Measurements from ENCODE around the gene RP9.

The RP9 gene

DNA sequence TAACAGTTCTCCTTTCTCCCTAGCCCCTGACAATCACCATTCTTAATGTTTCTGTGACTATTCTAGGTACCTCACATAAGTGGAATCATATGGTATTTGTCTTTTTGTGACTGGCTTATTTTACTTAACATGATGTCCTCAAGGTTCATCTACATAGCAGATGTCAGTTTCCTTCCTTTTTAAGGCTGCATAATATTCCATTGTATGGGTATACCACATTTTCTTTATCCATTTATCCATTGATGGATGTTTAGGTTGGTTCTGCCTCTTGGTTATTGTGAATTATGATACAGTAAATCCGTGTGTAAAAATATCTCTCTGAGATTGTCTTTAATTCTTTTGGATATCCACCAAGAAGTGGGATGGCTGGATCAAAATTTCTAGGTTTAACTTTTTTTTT, 33.4 kb upstream of the RP9 start:
- TF ChIP-seq POLR2AphosphoS5 (IDR thresholded peaks at IDR 0.05; ENCODE audit: low read depth, low read length), result no peak
- TF ChIP-seq, protein P1, sequence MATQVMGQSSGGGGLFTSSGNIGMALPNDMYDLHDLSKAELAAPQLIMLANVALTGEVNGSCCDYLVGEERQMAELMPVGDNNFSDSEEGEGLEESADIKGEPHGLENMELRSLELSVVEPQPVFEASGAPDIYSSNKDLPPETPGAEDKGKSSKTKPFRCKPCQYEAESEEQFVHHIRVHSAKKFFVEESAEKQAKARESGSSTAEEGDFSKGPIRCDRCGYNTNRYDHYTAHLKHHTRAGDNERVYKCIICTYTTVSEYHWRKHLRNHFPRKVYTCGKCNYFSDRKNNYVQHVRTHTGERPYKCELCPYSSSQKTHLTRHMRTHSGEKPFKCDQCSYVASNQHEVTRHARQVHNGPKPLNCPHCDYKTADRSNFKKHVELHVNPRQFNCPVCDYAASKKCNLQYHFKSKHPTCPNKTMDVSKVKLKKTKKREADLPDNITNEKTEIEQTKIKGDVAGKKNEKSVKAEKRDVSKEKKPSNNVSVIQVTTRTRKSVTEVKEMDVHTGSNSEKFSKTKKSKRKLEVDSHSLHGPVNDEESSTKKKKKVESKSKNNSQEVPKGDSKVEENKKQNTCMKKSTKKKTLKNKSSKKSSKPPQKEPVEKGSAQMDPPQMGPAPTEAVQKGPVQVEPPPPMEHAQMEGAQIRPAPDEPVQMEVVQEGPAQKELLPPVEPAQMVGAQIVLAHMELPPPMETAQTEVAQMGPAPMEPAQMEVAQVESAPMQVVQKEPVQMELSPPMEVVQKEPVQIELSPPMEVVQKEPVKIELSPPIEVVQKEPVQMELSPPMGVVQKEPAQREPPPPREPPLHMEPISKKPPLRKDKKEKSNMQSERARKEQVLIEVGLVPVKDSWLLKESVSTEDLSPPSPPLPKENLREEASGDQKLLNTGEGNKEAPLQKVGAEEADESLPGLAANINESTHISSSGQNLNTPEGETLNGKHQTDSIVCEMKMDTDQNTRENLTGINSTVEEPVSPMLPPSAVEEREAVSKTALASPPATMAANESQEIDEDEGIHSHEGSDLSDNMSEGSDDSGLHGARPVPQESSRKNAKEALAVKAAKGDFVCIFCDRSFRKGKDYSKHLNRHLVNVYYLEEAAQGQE (IDR thresholded peaks at IDR 0.05; ENCODE audit: insufficient read depth in 1 of 2, low read depth in 2 of 2, low read length in 2 of 2), result no peak
- TF ChIP-seq FOXP2 (optimal IDR thresholded peaks at IDR 0.05; ENCODE audit: borderline replicate concordance, extremely low read depth, extremely low read length, insufficient read depth), result no peak
- TF ChIP-seq SIN3A (IDR thresholded peaks at IDR 0.05; ENCODE audit: borderline replicate concordance, insufficient read depth, low read length), result no peak
- TF ChIP-seq TAF1 (IDR thresholded peaks at IDR 0.05; ENCODE audit: borderline replicate concordance, insufficient read depth, low read length), result no peak

DNA sequence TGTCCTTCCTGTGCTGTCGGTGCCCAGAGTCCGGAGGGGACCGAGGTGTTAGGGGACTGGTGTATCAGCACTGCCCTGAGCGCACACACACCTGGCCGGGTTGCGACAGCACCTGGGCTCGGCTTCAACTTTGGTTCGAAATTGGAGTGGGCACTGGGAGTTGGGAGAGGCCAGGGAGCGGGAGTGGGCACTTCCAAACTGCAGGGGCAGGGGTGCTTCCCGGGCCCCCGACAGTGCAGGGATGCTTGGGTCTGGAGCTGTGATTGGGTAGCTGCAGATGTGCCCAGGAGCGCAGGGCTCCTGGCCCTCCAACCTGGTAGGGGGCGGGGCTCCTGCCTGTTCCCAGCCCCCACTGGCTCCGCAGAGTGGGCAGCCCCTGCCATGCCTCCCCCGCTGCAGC, 27.9 kb upstream of the RP9 start:
- no peak for TF ChIP-seq POLR2AphosphoS5 (IDR thresholded peaks at IDR 0.05; ENCODE audit: low read depth, low read length)
- TF ChIP-seq, protein P1 (IDR thresholded peaks at IDR 0.05; ENCODE audit: insufficient read depth in 1 of 2, low read depth in 2 of 2, low read length in 2 of 2), result no peak
- TF ChIP-seq TAF1 (IDR thresholded peaks at IDR 0.05; ENCODE audit: borderline replicate concordance, insufficient read depth, low read length), result no peak
- TF ChIP-seq FOXP2 (optimal IDR thresholded peaks at IDR 0.05; ENCODE audit: borderline replicate concordance, extremely low read depth, extremely low read length, insufficient read depth), result no peak
- TF ChIP-seq SIN3A (IDR thresholded peaks at IDR 0.05; ENCODE audit: borderline replicate concordance, insufficient read depth, low read length), result no peak

- no peak for TF ChIP-seq TAF1 (IDR thresholded peaks at IDR 0.05; ENCODE audit: borderline replicate concordance, insufficient read depth, low read length)
- TF ChIP-seq POLR2AphosphoS5 (IDR thresholded peaks at IDR 0.05; ENCODE audit: low read depth, low read length), result no peak
- no peak for TF ChIP-seq FOXP2 (optimal IDR thresholded peaks at IDR 0.05; ENCODE audit: borderline replicate concordance, extremely low read depth, extremely low read length, insufficient read depth)
- TF ChIP-seq, protein P1 (IDR thresholded peaks at IDR 0.05; ENCODE audit: insufficient read depth in 1 of 2, low read depth in 2 of 2, low read length in 2 of 2), result no peak
- no peak for TF ChIP-seq SIN3A (IDR thresholded peaks at IDR 0.05; ENCODE audit: borderline replicate concordance, insufficient read depth, low read length)
Observed at GRCh38 chr7:33130184-33130583, 21.0 kb upstream of the RP9 start.

DNA sequence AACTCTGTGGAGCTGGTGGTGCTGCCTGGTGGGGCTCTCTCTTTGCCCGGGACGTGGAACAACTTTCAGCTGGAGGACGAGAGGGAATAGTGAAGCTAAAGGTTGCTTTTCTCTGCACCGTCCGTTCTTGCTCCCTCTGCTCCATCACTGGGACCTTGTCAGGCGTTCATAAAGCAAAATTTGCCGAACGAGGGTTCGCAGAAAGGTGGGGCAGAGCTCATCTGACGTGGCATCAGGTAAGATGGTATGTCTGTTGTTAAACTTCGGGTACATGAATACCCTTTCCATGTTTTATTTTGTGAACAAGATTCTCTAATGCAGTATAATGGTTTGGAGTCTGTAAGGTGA, 20.6 kb upstream of the RP9 start:
- TF ChIP-seq SIN3A (IDR thresholded peaks at IDR 0.05; ENCODE audit: borderline replicate concordance, insufficient read depth, low read length), result no peak
- TF ChIP-seq, protein P1 (IDR thresholded peaks at IDR 0.05; ENCODE audit: insufficient read depth in 1 of 2, low read depth in 2 of 2, low read length in 2 of 2), result no peak
- TF ChIP-seq FOXP2 (optimal IDR thresholded peaks at IDR 0.05; ENCODE audit: borderline replicate concordance, extremely low read depth, extremely low read length, insufficient read depth), result no peak

Measured in PFSK-1 (cell line).